GM18870 (cell line): Measurements from ENCODE around the gene MAPKAP1.

Experiments
- ATAC-seq: cut with Tn5 transposase; IDR thresholded peaks from one replicate; pipeline ENCODE4 v1.9.1; 2021; ENCODE audit warnings: moderate library complexity; ENCODE audit not compliant: unreplicated experiment

The MAPKAP1 gene

GRCh38 chr9:125466411-125466810 is 240.6 kb downstream of the MAPKAP1 start:
- no peak for ATAC-seq

GRCh38 chr9:125464591-125465385 is 242.2 kb downstream of the MAPKAP1 start:
- no peak for ATAC-seq

GRCh38 chr9:125463926-125464325 is 243.1 kb downstream of the MAPKAP1 start:
- ATAC-seq: no peak

- ATAC-seq: no peak
Measured at GRCh38 chr9:125462861-125463291, 244.1 kb downstream of the MAPKAP1 start.

GRCh38 chr9:125461636-125462190 is 245.3 kb downstream of the MAPKAP1 start:
- no peak for ATAC-seq

GRCh38 chr9:125460883-125461635 is 245.9 kb downstream of the MAPKAP1 start:
- no peak for ATAC-seq

- no peak for ATAC-seq
Measured at GRCh38 chr9:125460346-125460745, 246.7 kb downstream of the MAPKAP1 start.

GRCh38 chr9:125457357-125457756 is 249.7 kb downstream of the MAPKAP1 start:
- no peak for ATAC-seq

- ATAC-seq: no peak
Measured at GRCh38 chr9:125455876-125456275, 251.1 kb downstream of the MAPKAP1 start.

- ATAC-seq: no peak
Measured at GRCh38 chr9:125455132-125455531, 251.9 kb downstream of the MAPKAP1 start.

- ATAC-seq: no peak
Measured at GRCh38 chr9:125447202-125447802, 259.7 kb downstream of the MAPKAP1 start.

- ATAC-seq: peak; percentile 70
Measured at GRCh38 chr9:125446561-125447094, 260.4 kb downstream of the MAPKAP1 start.

- ATAC-seq: no peak
Measured at GRCh38 chr9:125444956-125445506, 262.0 kb downstream of the MAPKAP1 start.

- no peak for ATAC-seq
Measured at GRCh38 chr9:125444166-125444565, 262.8 kb downstream of the MAPKAP1 start.

GRCh38 chr9:125443367-125443766 is 263.6 kb downstream of the MAPKAP1 start:
- no peak for ATAC-seq

- ATAC-seq: no peak
Measured at GRCh38 chr9:125442452-125442851, 264.6 kb downstream of the MAPKAP1 start.

- ATAC-seq: no peak
Measured at GRCh38 chr9:125440411-125440810, 266.6 kb downstream of the MAPKAP1 start.

GRCh38 chr9:125439434-125440272 is 267.4 kb downstream of the MAPKAP1 start:
- ATAC-seq: no peak

- ATAC-seq: no peak
Measured at GRCh38 chr9:125438506-125439433, 268.2 kb downstream of the MAPKAP1 start.
